ENCODE data around the gene NRARP.
A peak's percentile ranks its signal among the peaks of the same experiment; 100 is the strongest.
"Not testable (repeated sequence)": the region's sequence is repeated elsewhere in the genome, so short reads cannot be mapped to it uniquely, and the experiment has no call there.

The NRARP gene

DNA sequence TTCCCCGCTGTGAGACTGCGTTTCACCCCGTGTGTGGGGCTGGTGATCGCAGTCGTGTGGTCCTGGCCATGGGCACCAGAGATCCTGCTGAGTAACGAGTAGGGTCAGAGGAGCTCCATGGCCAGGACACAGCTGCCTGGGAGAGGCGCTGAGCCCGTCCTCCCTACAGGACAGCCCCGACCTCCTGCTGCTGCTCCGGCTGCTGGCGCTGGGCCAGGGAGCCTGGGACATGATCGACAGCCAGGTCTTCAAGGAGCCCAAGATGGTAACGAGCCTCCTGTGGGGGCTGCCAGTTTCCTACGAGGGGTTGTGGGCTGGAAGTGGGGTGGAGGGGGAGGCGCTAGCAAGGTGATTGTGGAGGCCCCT is 35.9 kb downstream of the NRARP start:
- DNase-seq (ENCODE audit: insufficient read length, low spot score), result no peak
- no peak for FAIRE-seq

DNA sequence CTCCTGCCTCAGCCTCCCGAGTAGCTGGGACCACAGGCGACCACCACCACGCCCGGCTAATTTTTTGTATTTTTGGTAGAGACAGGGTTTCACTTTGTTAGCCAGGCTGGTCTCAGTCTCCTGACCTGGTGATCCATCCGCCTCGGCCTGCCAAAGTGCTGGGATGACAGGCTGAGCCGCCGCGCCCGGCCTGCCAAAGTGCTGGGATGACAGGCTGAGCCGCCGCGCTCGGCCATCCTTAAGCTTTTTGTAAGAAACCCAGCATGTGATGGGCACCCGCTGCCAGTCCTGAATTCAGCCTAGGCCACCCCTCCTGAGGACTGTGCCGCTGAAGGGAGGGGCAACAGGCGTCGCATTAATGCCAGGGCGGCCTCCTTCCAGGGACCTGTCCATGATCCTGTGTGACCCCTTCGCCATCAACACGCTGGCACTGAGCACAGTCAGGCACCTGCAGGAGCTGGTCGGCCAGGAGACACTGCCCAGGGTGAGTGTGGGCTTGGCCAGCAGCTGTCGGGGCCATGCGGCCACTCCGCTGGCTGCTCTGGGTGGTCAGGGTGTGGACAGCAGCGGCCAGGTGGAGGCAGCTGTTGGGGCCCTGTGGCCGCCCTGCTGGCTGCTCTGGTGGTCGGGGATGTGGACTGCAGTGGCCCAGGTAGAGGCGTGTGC is 36.4 kb downstream of the NRARP start:
- no peak for FAIRE-seq
- DNase-seq (ENCODE audit: insufficient read length, low spot score), result no peak

DNA sequence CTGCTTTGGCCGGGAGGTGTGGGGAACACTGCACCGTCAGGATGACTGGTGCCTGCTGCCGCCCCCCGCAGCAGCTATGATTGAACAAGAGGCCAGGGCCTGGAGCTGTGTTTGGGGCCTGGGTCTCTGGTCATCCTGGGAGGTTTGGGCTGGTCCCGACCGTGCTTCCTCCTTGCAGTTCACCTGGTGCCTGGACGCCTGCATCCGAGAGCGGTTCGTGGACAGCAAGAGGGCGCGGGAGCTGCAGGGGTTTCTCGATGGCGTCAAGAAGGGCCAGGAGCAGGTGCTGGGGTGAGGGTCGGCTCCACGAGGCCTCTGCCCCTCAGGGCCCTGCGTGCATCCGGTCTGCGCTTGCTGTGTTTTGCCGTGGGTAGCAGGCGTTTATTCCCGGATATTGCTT is 38.0 kb downstream of the NRARP start:
- DNase-seq (ENCODE audit: insufficient read length, low spot score) (no peak), FAIRE-seq (no peak)

DNA sequence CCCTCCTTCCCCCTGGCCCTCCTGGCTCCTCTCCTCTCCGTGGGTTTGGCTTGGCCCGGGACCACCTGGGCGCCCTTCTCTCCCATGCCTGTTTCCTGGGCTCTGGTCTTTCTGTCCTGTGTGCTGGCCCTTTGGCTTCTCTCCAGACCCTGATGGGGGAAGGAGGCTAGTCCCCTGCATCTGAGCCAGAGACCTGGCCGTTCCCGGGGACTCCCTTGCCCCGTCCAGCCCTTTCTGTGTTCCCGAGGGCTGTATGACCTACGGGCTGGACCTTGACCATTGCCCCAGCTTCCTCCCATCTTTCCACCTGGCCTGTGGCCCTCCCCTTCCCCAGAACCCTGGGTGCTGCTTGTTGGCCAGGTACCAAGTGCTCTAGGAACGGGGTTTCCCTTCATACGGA is 38.6 kb downstream of the NRARP start:
- no peak for FAIRE-seq

DNA sequence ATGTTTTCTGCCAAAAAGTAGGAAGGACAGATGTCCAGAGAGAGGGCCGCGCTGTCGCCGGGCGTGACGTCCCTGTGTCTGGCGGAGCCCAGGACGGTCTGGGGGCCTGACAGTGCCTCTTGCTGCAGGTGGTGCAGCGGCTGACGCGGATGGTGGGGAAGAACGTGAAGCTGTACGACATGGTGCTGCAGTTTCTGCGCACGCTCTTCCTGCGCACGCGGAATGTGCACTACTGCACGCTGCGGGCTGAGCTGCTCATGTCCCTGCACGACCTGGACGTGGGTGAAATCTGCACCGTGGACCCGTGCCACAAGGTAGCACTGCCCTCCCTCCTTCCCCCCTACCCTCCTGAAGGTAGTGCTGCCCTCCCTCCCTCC is 39.2 kb downstream of the NRARP start:
- no peak for FAIRE-seq
- DNase-seq (ENCODE audit: insufficient read length, low spot score), result no peak

More for the DNA sequence above, 38.6 kb downstream of the NRARP start:
- DNase-seq (ENCODE audit: insufficient read length, low spot score), result no peak

DNA sequence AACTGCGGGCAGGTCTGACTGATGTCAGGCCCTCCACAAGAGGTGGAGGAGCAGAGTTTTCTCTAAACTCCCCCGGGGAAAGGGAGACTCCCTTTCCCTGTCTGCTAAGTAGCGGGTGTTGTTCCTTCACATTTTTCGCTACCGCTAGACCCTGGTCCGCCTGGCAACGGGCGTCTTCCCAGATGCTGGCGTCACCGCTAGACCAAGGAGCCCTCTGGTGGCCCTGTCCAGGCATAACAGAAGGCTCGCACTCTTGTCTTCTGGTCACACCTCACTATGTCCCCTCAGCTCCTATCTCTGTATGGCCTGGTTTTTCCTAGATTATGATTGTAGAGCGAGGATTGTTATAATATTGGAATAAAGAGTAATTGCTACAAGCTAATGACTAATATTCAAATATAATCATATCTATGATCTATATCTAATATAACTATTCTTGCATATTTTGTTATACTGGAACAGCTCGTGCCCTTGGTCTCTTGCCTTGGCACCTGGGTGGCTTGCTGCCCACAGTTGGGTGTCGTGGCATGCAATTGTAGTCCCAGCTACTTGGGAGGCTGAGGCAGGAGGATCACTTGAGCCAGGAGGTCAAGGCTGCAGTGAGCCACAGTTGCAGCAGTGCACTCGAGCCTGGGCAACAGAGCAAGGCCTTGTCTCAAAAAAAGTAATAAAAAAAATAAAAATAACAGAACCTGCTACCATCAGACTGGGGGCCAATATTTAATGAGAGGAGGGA is 39.7 kb downstream of the NRARP start:
- not testable (repeated sequence) for FAIRE-seq; DNase-seq (ENCODE audit: insufficient read length, low spot score)

DNA sequence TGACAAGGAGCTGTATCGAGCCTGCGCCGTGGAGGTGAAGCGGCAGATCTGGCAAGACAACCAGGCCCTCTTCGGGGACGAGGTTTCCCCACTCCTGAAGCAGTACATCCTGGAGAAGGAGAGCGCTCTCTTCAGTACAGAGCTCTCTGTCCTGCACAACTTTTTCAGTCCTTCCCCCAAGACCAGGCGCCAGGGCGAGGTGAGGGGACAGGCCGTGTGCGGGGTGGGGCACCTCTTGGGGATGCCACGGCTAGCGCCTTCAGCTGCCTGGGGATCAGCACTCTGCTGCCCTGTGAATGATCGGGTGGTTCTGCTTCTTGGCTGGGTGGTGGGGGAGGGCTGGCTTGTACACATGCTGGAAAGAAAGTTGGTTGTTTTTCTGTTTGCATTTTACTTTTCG is 45.2 kb downstream of the NRARP start:
- FAIRE-seq (no peak), DNase-seq (ENCODE audit: insufficient read length, low spot score) (no peak)

DNA sequence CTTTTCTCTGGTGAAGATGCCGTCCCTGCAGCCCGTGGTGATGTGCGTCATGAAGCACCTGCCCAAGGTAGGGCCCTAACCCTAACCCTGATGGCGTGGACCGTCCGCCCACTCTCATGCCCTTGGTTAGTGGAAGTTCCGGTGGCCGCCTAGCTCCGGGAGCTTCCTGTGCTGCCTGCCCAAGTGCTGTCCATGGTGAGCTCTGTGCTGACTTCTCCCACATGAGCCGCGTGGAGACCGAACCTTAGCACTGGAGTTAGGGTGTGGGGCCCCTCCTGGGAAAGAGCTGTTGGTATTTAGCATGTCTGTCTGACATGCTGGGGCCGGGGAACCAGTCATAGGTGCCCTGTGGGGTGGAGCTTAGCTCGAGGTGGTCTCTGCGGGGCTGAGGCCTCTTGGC is 45.7 kb downstream of the NRARP start:
- FAIRE-seq (no peak), DNase-seq (ENCODE audit: insufficient read length, low spot score) (no peak)

DNA sequence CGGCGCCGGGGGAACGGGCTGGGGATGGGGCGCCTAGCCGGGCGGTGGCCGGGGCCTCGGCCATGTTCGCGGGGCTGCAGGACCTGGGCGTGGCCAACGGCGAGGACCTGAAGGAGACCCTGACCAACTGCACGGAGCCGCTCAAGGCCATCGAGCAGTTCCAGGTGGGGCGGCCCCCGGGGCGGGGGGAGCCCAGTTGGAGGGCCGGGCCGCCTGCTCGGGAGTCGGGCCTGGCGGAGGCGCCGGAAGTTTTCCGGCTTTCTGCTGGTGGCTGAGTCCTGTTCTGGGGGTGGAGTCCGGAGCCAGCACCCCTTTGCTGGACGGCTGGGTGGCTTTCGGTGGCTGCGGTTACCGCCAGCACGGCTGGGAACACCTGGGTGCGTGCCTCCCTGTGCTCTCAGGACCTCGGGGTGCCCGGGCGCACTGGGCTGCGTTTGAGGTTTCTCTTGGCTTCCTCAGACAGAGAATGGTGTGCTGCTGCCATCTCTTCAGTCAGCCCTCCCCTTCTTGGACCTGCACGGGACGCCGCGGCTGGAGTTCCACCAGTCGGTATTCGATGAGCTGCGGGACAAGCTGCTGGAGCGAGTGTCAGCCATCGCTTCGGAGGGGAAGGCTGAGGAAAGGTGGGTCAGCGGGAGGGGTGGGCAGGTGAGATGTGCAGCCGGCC is 46.5 kb downstream of the NRARP start:
- DNase-seq (ENCODE audit: insufficient read length, low spot score), result peak; percentile 52
- no peak for FAIRE-seq

DNA sequence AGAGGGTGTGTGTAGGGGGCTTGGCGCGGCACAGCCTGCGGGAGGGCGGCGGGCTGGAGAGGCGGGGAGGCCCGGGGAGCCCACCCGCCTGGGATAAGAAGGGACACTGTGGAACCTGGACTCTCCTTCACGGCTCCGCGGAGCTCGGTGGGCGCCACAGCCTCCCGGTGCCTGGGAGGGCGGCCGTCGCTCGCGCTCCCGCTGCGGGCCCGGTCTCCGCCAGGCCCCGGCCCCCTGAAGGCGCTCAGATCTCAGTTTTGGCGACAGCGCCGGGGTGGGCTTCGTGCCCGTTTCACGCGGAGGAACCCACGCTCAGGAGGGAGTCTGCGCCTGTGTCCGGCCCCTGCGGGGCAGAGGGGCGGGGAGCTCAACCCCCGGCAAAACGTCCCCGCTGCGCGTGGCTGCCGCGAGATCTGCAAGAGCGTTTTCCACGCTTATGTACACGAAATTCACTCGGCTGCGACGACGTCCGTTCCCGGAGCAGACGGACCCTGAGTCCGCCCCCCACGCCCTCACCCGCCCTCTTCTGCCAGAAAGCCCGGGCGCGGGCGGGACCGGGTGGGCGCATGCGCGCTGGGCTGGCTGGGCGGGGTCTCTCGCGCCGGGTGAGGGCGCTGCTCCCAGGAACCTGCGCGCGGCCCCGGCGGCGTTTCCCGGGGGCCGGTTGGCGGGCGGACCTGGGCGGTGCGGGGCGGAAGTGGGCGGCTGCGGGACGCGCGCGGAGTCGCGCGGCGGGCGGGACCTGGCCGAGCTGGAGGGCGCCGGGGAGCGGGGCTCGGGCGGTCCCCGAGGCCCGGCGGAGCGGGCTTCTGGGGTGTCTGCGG is 47.2 kb downstream of the NRARP start, which contains the start of gene NELFB:
TSS of gene NELFB (plus strand) at position 704 of the 824 bp plus-strand sequence.
- peak; percentile 93 for DNase-seq (ENCODE audit: insufficient read length, low spot score)
- FAIRE-seq, result peak; percentile 79

DNA sequence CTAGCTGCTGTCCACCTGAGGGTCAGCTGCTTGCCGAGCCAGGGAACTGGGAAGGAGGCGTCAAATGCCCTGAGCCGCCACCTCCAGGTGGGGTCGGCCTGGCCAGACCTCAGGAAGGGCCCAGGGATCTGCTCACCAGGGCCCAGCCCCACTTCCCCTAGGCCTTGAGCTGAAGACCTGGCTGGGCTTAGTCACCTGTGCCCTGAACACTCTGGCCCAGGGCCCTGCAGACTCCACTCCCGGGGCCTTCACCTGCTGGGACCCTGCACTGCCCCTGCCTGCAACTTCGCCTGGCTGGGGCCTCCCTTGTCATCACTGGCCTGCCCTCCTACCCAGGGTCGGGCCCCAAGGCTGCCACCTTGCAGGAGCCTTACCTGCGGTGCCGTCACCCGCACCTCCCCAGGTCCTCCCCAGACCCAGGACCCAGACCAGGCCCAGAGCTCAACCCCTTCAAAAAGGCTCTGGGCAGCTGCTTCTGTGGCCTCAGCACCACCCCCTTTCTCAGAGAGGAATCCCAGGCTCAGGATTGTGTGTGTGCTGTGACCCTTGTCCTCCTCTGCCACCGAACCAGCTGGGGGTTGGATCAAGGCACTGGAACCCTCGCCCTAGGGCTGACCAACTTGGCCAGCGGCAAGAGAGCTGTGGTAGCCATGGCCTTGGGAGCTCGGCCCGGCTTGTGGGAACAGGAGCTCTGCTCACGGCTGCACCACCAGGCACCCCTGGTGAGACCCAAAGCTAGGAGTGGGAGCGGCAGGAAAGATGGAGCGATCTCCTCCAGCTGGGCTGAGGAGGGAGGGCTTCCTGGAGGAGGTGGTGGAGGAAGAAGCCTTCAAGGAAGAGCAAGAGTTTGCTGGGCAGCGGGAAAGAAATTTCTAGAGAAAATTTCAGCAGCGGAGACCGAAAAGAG is 48.1 kb downstream of the NRARP start:
- no peak for FAIRE-seq
- DNase-seq (ENCODE audit: insufficient read length, low spot score), result no peak

DNA sequence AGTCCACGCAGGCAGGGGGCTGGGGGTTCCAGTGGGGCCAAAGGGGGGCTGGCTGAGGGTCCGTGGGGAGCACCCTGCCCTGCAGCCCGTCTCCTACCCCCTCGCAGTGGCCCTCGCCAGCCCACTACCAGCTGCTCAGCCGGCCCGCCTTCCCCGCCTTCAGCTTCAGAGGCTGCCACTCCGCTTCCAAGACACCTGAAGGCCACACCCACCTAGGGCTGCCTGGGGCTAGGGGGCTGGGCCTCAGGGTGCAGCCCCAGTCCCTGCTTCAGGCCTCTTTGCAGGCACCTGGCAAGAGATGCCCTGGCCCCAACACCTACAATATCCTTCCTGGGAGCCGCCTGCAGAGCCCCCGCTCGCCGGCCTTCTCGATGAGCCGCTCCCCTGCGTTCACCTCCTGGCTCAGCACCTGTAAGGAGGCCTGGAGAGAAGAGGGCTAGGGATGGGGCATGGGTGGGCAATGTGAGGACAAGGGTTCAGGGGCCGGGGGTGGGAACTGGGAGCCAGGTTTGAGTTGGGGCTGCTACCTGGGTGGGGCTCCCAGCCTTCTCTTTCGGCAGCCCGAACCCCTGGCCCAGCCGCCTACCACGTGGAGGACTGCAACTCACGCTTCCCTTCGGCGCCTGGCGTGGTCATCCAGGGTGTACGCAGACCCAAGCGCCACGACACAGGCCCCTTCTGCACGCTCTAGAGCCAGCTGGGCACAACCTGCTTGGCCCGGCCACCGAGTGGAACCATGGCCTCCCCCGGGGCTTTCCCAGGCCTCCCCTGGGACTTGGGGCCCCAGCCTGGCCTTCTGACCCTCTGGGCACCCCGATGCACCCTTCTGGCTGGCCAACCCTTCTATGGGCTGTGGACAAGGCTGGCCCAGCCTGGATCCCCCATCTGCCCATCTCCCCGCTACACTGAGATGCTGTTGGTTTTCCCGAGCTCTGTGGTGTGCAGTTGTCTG is 49.2 kb downstream of the NRARP start:
- DNase-seq (ENCODE audit: insufficient read length, low spot score), result no peak
- FAIRE-seq, result no peak

DNA sequence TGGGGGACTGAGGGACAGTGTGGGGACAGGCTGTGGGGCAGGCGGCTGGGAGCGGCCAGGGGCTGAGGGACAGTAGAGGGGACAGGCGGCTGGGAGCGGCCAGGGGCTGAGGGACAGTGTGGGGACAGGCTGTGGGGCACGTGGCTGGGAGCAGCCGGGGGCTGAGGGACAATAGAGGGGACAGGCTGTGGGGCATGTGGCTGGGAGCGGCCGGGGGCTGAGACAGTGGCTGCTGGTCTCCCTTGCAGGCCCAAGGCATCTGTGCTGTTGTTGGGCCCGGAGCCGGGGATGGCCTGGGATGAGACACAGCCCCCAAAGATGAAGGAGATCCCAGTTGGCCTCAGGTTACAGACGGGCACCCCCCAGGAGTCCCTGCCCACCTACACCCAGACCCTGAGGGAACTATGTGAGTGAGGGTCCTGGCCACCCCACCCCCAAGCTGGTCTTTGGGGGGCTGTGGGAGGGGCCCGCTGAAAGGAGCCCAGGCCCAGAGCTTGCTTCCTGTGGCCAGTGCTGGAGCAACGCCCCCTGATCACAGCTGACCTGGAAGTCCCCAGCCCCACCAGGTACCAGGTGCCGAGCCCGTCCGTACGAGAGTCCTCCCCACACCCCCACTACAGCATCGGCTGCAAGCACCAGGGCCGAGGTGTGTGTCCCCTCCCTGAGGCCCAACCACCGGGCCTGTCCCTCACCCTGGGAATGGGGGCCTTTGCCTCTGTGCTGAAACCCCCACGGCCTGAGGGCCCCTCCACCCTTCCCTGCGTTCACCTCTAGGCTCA is 50.4 kb downstream of the NRARP start:
- FAIRE-seq (no peak), DNase-seq (ENCODE audit: insufficient read length, low spot score) (no peak)

DNA sequence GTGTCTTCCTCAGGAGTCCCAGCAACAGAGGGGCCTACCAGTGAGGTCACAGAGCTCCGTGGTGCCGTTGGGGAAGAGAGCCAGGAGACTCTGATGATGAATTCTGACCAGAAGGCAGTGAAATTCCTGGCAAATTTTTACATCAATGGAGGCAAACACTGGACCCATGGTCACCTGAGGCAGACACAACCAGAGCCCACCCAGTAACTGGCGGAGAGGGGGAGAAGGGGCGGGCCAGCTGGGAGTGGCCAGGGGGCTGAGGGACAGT is 50.9 kb downstream of the NRARP start, which contains the start of gene STPG3:
TSS of gene STPG3 (plus strand) at position 93 of the 268 bp plus-strand sequence. CDS start at position 94, 1 bp downstream.
- DNase-seq (ENCODE audit: insufficient read length, low spot score) (no peak), FAIRE-seq (no peak)

DNA sequence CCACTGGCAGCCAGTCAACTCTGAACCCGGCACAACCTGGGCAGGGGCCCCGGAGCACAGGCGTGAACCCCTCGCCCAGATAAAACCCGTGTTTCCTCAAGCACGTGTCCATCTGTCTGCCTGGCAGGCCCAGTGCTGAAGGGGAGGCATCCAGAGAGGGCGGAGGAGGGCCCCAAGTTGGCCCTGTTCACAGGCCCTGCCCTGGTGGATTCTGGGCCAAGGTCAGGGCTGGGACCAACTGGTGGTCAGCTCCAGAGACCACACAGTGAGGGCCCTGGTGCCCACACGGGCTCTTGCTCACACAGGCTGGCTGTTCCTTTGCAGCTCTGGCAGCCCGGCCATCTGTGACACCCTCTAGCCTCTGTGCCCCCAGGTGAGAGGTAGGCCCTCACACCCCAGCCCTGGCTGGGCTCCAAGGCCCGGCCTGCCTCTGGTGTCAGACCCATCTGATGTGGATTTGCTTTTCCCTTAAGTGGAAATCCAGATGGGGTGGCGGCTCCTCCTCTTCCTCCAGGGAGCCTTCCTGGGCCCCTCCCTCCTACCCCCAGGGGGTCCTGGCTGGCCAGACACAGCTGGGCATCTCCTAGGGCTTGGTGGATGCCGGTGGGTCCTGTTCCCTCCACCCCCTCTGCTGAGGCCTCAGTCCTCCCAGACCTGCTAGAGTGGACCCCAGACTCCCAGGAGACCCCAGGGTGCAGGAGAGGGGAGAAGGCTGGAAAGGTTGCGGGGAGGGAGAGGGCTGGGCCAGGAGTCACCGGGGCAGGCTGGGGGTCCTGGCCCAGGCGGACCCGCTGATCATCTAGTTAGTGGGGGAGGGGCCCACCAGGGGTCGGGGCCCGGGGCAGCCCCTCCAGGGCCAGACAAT is 51.5 kb downstream of the NRARP start:
- no peak for DNase-seq (ENCODE audit: insufficient read length, low spot score)
- no peak for FAIRE-seq

Measured in HTR-8/SVneo (cell line).